Measurements from ENCODE around the gene SMU1.

DNA sequence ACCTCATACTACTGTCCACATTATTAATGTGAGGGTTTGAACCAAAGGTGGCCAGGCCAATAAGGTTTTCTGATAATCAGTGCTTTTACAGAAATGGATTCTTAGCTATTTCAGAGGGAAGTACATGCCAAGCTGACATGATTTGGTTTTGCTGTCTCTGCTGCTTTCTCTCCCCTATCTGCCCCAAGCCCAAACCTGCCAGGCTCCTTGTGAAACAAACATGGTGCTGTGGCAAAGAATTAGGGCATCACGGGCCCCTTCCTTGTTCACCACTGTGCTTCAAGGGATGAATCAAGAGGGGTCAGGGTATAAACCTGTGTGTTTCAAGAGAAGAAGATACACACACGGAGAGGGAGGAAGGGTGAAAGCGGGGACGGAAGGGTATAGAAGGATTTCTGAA lies 41.3 kb upstream of the SMU1 start:
- TF ChIP-seq CTCF (IDR thresholded peaks at IDR 0.05; ENCODE audit: extremely low read depth in 1 of 2, insufficient read depth in 1 of 2, low read depth in 1 of 2, low read length in 2 of 2) (no peak), POLR2A (IDR thresholded peaks at IDR 0.05; ENCODE audit: low read depth, low read length) (no peak), EZH2 (IDR thresholded peaks at IDR 0.05; ENCODE audit: borderline replicate concordance, low read depth, low read length, severe bottlenecking) (no peak)

All from endothelial cell of umbilical vein (primary cell).